Stimulated activated CD8-positive, alpha-beta memory T cell treated with anti-CD3 and anti-CD28 coated beads, Interleukin-12 subunit alpha, Interleukin-12 subunit beta, amount 100 ng/mL, for 24 hours (primary cell): ENCODE measurements around the gene CCDC33.

Experiments
- DNase-seq: peaks from one replicate; pipeline ENCODE4 v3.0.0-alpha.2; 2020; ENCODE audit errors: extremely low read depth

CCDC33 gene

GRCh38 chr15:74259292-74259648 lies 23.1 kb downstream of the CCDC33 start:
- no peak for DNase-seq

GRCh38 chr15:74259821-74260607 lies 23.9 kb downstream of the CCDC33 start:
- DNase-seq, result no peak

DNA sequence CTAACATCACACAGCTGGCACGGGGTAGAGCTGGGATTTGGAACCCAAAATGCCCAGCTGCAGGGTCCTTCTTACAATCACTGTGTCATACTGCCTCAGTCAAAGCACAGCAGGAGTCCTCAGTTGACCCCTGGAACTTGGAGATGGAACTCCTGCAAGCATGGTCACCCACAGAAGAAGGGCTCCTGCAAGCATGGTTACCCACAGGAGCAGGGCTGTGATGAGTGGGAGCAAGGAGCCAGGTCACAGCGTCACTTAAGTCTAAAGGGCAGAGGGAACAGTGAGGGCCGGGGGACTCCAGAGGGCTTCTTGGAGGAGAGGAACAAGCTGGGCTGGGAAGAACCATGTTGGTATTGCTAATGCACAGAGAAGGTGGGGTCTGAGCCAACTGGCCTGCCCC lies 24.9 kb downstream of the CCDC33 start:
- no peak for DNase-seq

GRCh38 chr15:74261685-74262084 lies 25.6 kb downstream of the CCDC33 start:
- no peak for DNase-seq

GRCh38 chr15:74262151-74262550 lies 26.0 kb downstream of the CCDC33 start:
- DNase-seq, result no peak

DNA sequence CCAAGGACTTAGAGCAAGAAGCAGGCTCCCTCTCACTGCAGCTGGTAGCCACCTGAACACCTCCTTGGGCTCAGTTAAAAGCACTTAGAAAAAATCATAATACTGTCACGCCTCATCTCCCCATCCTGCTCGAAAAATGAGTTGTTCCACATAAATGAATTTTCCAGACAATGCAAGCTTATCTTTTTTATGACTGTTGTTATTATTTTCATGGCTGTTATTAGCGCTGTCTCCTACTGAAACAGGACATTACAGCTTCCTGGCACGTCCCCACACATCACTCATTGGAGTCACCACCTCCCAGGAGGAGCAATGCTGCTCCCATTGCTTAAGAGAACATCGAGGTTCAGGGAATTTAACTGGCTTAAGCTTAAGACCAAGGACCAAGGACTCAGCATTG lies 26.5 kb downstream of the CCDC33 start:
- no peak for DNase-seq

- DNase-seq, result no peak
Measured at GRCh38 chr15:74263466-74263865, 27.3 kb downstream of the CCDC33 start.

DNA sequence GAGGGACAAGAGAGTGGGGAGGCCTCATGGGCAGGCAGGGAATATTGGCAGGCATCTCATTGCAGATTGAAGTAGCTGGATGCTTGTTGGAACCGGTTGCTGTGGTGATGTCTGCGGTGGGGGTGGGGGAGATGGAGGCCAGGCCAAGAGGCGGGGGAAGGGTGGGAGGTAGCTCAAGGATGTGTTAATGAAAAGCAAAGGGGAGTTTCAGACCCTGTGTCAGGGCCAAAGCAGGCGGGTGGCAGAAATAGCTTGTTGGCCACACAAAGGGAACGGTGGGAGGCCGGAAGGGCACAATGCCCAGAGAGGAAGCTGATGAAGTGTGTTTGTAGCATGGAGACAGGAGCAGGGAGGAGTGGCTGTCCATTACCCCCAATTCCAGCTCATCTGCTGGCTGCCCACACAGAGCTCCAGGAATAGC lies 28.0 kb downstream of the CCDC33 start:
- no peak for DNase-seq

- no peak for DNase-seq
Measured at GRCh38 chr15:74265046-74265639, 29.0 kb downstream of the CCDC33 start.

- no peak for DNase-seq
Measured at GRCh38 chr15:74268020-74268419, 31.9 kb downstream of the CCDC33 start.

GRCh38 chr15:74269362-74270035 lies 33.4 kb downstream of the CCDC33 start:
- DNase-seq, result no peak

GRCh38 chr15:74270155-74270554 lies 34.0 kb downstream of the CCDC33 start:
- no peak for DNase-seq

DNA sequence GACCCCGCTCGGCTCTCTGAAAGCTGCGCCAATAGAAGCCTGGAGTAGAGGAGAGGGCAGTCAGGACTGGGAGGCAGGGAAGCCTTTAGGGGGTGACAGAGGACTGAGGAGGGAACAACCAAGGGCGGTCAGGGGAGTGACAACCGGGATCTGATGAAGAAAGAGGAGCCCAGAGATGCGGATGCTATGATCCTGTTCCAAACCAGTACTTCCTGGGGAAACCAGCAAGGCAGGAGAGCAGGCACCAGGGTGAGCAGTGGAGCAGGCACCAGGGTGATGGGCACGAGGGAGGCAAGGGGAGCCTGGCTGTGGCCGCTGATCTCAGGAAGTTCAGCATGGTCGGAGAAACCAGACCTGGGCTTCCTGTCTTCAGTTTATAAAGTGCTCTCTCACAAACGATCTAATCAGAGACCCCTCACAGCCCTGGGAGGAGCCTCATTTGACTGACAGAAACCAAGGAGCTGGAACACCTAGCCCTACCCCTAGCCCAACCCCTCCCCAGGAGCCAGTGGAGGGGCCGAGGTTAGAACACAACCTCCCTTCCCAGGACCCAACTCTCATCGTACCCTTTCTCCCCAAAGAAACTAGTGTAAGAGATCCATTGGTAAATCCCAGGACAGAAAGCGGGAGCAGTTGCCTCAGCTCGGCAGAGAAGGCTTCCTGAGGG lies 34.9 kb downstream of the CCDC33 start:
- DNase-seq, result no peak

DNA sequence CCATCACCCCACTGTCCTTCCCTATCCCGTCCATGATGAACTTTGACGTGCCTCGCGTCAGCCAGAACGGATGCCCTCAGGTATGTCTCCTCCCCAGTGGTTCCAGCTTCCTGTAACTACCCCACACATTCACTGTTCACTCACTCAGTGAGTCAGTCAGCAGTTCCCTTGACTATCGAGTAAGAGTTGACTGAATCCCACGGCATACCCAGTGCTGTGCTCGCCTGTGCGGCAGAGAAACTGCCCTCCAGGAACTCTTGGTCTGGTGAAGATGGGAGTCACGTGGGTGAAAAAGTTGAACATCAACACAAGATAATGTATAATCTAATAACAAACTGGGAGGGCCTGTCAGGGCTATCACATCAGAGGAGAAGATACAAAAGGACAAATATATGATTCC lies 36.7 kb downstream of the CCDC33 start:
- no peak for DNase-seq

- no peak for DNase-seq
Measured at GRCh38 chr15:74274470-74275038, 38.4 kb downstream of the CCDC33 start.

GRCh38 chr15:74275957-74276356 lies 39.8 kb downstream of the CCDC33 start:
- DNase-seq, result no peak

GRCh38 chr15:74276560-74276959 lies 40.4 kb downstream of the CCDC33 start:
- DNase-seq, result no peak

GRCh38 chr15:74277242-74277810 lies 41.2 kb downstream of the CCDC33 start:
- no peak for DNase-seq

- no peak for DNase-seq
Measured at GRCh38 chr15:74278207-74278606, 42.1 kb downstream of the CCDC33 start.

- DNase-seq, result no peak
Measured at GRCh38 chr15:74281147-74282133, 45.3 kb downstream of the CCDC33 start.

DNA sequence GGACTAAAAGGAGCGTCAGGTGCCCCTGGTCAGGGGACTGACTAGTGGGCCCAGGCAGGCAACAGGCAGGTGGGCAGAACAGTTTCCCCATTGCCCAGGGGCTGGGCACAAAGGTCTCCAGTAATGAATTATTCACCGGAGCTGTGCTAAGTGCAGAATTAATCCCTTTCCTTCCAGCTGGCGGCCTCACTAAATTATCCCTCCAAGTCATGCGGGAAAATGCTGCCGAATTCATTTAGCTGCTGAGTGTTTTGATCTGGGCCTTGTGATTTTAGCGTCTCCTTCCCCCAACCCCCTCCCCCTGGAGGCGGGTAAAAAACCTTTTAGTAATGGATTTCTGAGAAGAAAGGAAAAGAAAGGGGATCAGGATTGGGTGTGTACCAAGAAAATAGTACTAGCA lies 47.2 kb downstream of the CCDC33 start:
- no peak for DNase-seq
